DOHH2 (cell line): ENCODE measurements around the gene PIM3.

Source experiments
- H3F3A ChIP-seq: fragments of 200-600 bp; sonication (generic), shearing (Covaris generic); 2 replicates; pipeline ENCODE4 v1.6.0; 2016; ENCODE audit warnings: antibody characterized with exemption, mild to moderate bottlenecking; ENCODE audit not compliant: control insufficient read depth, insufficient read depth
- H3K27ac ChIP-seq: fragments of 200-600 bp; sonication (generic); 2 replicates; pipeline ENCODE4 v1.5.1; 2014; ENCODE audit warnings: low read depth, mild to moderate bottlenecking, low read length, moderate library complexity
- H3K27me3 ChIP-seq: fragments of 200-600 bp; sonication (generic); 2 replicates; pipeline ENCODE4 v1.6.1; 2014; ENCODE audit warnings: mild to moderate bottlenecking, low read length, mixed read lengths; ENCODE audit not compliant: control insufficient read depth
- H3K36me3 ChIP-seq: fragments of 200-600 bp; sonication (generic); 2 replicates; pipeline ENCODE4 v1.6.1; 2014; ENCODE audit warnings: mild to moderate bottlenecking, low read length, moderate library complexity, mixed read lengths; ENCODE audit not compliant: control insufficient read depth
- H3K4me1 ChIP-seq: fragments of 200-600 bp; sonication (generic); 2 replicates; pipeline ENCODE4 v1.6.1; 2014; ENCODE audit warnings: mild to moderate bottlenecking, low read length, mixed read lengths; ENCODE audit not compliant: control insufficient read depth
- H3K4me2 ChIP-seq: fragments of 200-600 bp; sonication (generic); 2 replicates; pipeline ENCODE4 v1.6.0; 2014; ENCODE audit warnings: mild to moderate bottlenecking, low read length, moderate library complexity
- H3K4me3 ChIP-seq: fragments of 200-600 bp; sonication (generic); 2 replicates; pipeline ENCODE4 v1.5.1; 2014; ENCODE audit warnings: mild to moderate bottlenecking, low read length, mixed read lengths
- H3K79me2 ChIP-seq: fragments of 200-600 bp; sonication (generic); 2 replicates; pipeline ENCODE4 v1.6.1; 2014; ENCODE audit warnings: mild to moderate bottlenecking, low read length, mixed read lengths; ENCODE audit not compliant: control insufficient read depth
- H3K9me2 ChIP-seq: fragments of 200-600 bp; sonication (generic); replicated peaks from 2 replicates; pipeline ENCODE4 v1.6.1; 2014; ENCODE audit warnings: mild to moderate bottlenecking, low read length, mixed read lengths; ENCODE audit not compliant: control insufficient read depth
- H3K9me3 ChIP-seq: fragments of 200-600 bp; sonication (generic); 2 replicates; pipeline ENCODE4 v1.6.1; 2014; ENCODE audit warnings: antibody characterized with exemption, low read length, mixed read lengths; ENCODE audit not compliant: control insufficient read depth, insufficient read depth
- H4K20me1 ChIP-seq: fragments of 200-600 bp; sonication (generic); 2 replicates; pipeline ENCODE4 v1.6.0; 2014; ENCODE audit warnings: low read depth, mild to moderate bottlenecking, antibody characterized with exemption, low read length, moderate library complexity; ENCODE audit not compliant: control insufficient read depth, insufficient read depth
- EZH2phosphoT487 ChIP-seq: fragments of 200-600 bp; sonication (generic); IDR thresholded peaks from 2 replicates; pipeline ENCODE4 v1.6.1; 2017; ENCODE audit warnings: borderline replicate concordance, mild to moderate bottlenecking, antibody characterized with exemption, low read length, moderate library complexity, mixed read lengths
- TF ChIP-seq, protein P1 (sequence below): fragments of 200-600 bp; sonication (generic); IDR thresholded peaks from one replicate; pipeline ENCODE4 v1.5.1; 2014; ENCODE audit warnings: antibody characterized with exemption, mild to moderate bottlenecking, low read depth, low read length; ENCODE audit not compliant: poor library complexity, severe bottlenecking

Gene PIM3

DNA sequence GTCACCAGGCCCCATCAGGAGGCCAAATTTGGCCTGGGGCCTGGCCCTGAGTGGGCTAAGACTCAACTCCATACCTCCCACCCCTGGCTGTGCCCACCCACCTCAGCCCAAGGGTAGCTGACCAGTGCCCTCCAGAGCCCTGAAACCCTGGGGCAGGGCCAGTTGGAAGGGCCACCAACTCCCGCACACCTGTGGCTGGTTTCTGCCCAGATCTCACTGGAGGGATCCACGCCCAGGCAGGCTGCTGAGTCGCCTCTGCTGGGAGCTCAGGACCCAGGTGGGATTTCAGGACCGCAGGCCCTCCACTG is 8.9 kb upstream of the PIM3 start:
- Histone ChIP-seq H3K27ac (no peak overlapping the region), H3K9me2 (no peaks in the 10 kb centered on the region), H3F3A (no peaks in the 10 kb centered on the region), H3K79me2 (no peaks in the 10 kb centered on the region), H3K4me3 (no peak overlapping the region), H3K9me3 (no peaks in the 10 kb centered on the region), H3K4me2 (peak overlapping the region; percentile 24; the same call in 1 of the 2 replicates), H3K36me3 (no peaks in the 10 kb centered on the region), H3K4me1 (peaks cover 20% of the 10 kb centered on the region), H4K20me1 (no peaks in the 10 kb centered on the region), H3K27me3 (no peaks in the 10 kb centered on the region)
- TF ChIP-seq, protein P1, sequence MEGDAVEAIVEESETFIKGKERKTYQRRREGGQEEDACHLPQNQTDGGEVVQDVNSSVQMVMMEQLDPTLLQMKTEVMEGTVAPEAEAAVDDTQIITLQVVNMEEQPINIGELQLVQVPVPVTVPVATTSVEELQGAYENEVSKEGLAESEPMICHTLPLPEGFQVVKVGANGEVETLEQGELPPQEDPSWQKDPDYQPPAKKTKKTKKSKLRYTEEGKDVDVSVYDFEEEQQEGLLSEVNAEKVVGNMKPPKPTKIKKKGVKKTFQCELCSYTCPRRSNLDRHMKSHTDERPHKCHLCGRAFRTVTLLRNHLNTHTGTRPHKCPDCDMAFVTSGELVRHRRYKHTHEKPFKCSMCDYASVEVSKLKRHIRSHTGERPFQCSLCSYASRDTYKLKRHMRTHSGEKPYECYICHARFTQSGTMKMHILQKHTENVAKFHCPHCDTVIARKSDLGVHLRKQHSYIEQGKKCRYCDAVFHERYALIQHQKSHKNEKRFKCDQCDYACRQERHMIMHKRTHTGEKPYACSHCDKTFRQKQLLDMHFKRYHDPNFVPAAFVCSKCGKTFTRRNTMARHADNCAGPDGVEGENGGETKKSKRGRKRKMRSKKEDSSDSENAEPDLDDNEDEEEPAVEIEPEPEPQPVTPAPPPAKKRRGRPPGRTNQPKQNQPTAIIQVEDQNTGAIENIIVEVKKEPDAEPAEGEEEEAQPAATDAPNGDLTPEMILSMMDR = no peak
- TF ChIP-seq EZH2phosphoT487 = no peak

DNA sequence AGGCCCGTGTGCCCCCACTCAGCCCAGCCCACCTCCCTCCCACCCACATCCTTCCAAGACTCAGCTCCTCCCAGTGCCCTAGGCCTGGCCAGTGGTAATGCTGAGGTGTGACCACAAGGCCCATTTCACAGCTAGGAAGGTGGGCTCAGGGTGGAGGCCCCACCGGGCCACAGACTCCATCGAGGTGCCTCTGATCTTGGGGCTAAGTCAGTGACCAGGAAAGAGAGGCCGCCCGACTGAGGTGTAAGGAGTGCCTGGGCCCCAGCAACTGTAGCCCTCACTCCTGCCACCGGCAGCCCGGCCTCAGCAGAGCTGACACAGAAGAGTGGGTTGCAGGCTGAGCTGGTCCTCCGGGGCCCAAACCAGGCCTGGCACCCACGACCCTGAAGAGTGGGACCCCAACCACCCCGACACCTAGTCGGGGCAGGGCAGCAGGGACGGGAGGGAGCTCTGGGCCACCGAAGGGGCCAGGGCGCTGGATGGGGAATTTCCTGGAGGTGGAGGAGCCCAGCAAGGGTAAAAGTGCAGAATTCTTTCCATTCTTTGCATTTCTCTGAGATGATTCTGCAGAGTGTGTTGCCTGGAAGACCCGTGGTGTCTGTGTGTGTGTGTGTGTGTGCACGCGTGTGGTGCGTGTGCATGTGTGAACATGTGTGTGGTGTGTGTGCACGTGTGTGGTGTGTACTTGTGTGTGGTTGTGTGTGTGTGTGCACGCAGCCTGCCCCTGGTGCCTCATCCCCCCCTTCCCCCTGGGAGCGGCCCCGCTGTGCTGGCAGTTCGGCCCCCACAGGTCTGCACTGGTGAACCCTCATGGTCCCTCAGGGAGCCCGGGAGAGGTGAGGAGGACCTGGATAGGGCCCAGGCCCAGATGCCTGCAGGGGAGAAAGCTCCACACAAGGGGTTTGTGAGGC is 8.3 kb upstream of the PIM3 start:
- Histone ChIP-seq H3K4me2 (no peak overlapping the region), H3K27me3 (no peaks in the 10 kb centered on the region), H4K20me1 (no peaks in the 10 kb centered on the region), H3K27ac (no peak overlapping the region), H3K4me1 (peaks cover 20% of the 10 kb centered on the region), H3F3A (no peaks in the 10 kb centered on the region), H3K9me3 (no peaks in the 10 kb centered on the region), H3K9me2 (no peaks in the 10 kb centered on the region), H3K36me3 (no peaks in the 10 kb centered on the region), H3K79me2 (no peaks in the 10 kb centered on the region), H3K4me3 (no peak overlapping the region)
- TF ChIP-seq EZH2phosphoT487 = no peak
- TF ChIP-seq, protein P1 = no peak

DNA sequence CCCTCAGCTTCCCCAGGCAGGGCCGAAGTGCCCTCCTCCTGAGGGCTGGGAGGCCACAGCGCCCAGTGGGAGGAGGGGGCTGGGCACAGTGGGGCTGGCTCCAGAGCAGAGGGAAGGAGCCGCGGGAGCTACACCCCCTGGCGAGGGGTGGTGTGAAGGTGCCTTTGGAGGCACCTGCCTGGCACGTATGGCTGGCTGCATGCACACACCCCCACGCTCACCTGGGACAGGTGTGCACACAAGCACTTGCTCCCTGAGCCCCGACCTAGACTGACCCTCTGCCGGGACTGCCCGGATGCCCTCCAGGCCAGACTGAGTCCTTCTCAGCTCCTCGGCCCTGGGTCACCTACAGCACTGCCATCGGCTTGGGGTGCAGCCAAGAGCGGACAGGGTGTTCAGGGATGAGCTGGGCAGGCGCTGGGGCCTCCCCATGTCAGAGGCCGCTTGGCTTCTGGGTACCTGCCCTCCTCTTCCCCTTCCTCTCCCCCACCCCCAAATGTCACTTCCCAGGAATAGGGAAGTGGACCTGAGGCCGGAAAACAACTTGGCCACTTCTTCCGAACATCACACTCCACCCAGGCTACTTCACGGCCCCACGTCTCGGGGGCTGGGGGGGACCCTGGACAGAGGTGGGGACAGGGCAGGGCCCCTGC is 7.4 kb upstream of the PIM3 start:
- Histone ChIP-seq H3K79me2 (no peaks in the 10 kb centered on the region), H3K36me3 (no peaks in the 10 kb centered on the region), H3K9me3 (no peaks in the 10 kb centered on the region), H3K4me1 (peaks cover 20% of the 10 kb centered on the region), H3K27me3 (no peaks in the 10 kb centered on the region), H3K4me2 (no peak overlapping the region), H3K27ac (no peak overlapping the region), H3K4me3 (no peak overlapping the region), H3F3A (no peaks in the 10 kb centered on the region), H3K9me2 (no peaks in the 10 kb centered on the region), H4K20me1 (no peaks in the 10 kb centered on the region)
- TF ChIP-seq, protein P1 = no peak
- TF ChIP-seq EZH2phosphoT487 = no peak
